Rectal smooth muscle tissue (tissue), 1 donor: ENCODE measurements around the gene BARX2.

Experiments
- H3K27ac ChIP-seq: one replicate; pipeline ENCODE4 v1.7.0; 2013; ENCODE audit warnings: low read depth, low read length, inconsistent platforms
- H3K27me3 ChIP-seq: one replicate; pipeline ENCODE4 v1.7.0; 2013; ENCODE audit warnings: low read length; ENCODE audit not compliant: control insufficient read depth, insufficient read depth
- H3K36me3 ChIP-seq: one replicate; pipeline ENCODE4 v1.7.0; 2013; ENCODE audit warnings: low read length; ENCODE audit not compliant: control insufficient read depth, insufficient read depth
- H3K4me1 ChIP-seq: one replicate; pipeline ENCODE4 v1.7.0; 2013; ENCODE audit warnings: low read length; ENCODE audit not compliant: control insufficient read depth, insufficient read depth
- H3K4me3 ChIP-seq: one replicate; pipeline ENCODE4 v1.7.0; 2013; ENCODE audit warnings: low read length
- H3K9ac ChIP-seq: one replicate; pipeline ENCODE4 v1.7.0; 2013; ENCODE audit warnings: low read length

Gene BARX2

DNA sequence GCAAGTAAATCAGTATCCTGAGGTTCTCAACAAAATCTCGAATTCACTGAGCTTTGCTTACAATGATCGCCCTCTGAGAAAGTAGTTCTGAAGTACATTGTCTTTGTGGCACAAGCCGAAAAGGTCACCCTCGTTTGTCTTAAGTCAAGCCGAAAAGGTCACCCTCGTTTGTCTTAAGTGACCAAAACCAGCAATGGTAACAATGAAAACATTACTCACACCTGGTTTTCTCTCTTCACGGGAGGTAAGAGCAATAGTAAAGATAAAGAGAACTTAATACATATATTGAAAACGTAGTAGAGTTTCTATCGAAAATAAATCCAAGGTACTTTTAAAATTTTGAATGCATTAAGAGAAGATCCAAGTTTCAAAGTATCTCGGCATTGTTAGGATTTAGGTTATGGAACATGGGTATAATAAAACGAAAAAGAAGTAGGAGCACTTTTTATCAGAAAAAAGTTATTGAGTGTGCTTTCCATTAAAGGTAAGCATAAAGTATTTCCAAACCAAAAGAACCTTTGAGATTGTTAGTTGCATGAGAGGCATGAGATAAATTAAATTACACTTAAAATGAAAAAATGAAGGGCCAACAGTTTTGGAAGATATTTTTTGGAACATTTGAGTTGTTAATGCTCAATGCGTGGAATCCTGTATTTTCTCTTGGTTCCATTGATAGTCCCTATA, 1.2 kb downstream of the BARX2 start:
- H3K27me3 ChIP-seq = peaks cover 30% of the 10 kb centered on the region
- no peaks in the 10 kb centered on the region for H3K36me3 ChIP-seq
- no peak overlapping the region for H3K9ac ChIP-seq
- no peak overlapping the region for H3K4me3 ChIP-seq
- H3K27ac ChIP-seq = no peak overlapping the region
- H3K4me1 ChIP-seq = no peaks in the 10 kb centered on the region

DNA sequence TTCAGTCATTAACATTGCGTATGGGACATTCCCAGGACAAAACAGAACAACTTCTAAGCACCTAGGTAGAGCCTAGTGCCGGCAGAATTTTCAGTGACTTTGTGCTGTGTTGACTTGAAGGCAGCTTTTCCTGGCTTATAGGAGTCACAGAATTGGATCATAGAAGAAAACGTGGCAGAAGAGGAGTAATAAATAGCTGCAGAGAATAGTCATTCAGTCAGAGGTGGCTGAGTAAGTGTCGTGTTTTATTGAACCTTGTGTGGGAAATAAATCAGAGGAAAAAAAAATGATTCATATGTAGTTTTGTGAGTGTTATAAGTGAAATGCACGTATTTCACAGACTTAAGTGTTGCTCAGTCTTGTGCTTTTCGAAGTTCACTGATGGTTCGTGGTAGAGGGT, 2.1 kb downstream of the BARX2 start:
- Histone ChIP-seq H3K27me3 (peaks cover 27% of the 10 kb centered on the region), H3K36me3 (no peaks in the 10 kb centered on the region), H3K9ac (no peak overlapping the region), H3K4me1 (no peaks in the 10 kb centered on the region), H3K4me3 (no peak overlapping the region), H3K27ac (no peak overlapping the region)

DNA sequence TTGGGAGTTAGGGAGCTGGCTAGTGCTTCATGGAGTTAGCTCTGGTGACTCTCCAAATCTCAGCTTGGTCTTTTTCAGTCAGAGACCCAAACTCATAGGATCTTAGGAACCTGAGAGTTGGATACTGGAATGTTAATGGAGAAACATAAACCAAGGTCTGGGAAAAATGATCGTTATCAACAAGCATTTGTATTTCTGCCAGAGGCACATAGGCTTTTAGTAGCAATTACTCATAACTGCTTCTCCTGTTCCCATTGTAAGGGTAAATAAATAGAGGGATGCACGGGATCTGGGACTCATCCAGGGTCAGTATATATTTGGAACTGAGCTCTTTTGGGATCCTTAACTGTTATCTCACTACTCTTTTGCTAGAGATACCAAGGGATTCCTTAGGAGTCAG, 4.8 kb downstream of the BARX2 start:
- Histone ChIP-seq H3K36me3 (no peaks in the 10 kb centered on the region), H3K27ac (no peak overlapping the region), H3K4me1 (no peaks in the 10 kb centered on the region), H3K27me3 (peaks cover 7% of the 10 kb centered on the region), H3K4me3 (no peak overlapping the region), H3K9ac (no peak overlapping the region)

DNA sequence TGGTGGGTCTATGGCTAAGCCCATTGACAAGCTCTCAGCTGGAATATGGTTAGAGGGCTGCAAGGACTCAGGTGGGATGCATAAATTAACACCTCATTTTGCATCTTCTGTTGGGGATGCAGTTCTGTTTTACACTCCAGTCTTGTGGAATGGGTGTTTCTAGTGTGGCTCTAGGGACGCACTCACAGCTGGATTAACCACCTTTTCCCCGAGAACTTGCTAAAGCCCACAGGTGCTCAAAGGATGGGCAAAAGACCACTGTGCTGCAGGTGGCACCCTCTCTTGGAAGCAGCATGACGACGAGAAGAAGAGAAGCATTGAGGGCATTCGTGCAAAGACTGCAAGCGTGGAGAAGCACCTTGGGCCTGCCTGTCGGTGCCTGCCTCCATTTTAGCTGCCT, 6.9 kb downstream of the BARX2 start:
- Histone ChIP-seq H3K9ac (no peak overlapping the region), H3K36me3 (no peaks in the 10 kb centered on the region), H3K27me3 (peaks cover 3% of the 10 kb centered on the region)

DNA sequence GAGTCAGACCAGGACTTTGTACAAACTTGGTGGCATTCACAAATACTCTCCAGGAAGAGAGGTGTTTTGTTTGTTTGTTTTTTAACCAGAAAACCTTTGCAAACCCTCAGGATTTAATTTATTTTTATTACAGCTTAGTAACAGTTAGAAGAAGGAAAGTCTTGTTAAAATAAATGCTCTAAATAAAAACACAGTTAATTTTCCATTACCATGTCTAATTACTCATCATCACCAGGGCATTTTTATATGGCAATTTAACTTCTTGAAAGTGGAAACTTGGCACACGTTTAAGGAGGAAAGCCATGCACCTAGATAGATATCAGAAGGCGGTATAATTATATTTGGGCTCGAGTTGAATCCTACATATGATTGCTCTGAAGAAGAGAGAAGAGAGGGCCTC, 7.4 kb downstream of the BARX2 start:
- Histone ChIP-seq H3K4me3 (no peak overlapping the region), H3K9ac (no peak overlapping the region), H3K4me1 (no peaks in the 10 kb centered on the region), H3K36me3 (no peaks in the 10 kb centered on the region), H3K27ac (no peak overlapping the region), H3K27me3 (peaks cover 3% of the 10 kb centered on the region)

More for the DNA sequence above, 6.9 kb downstream of the BARX2 start:
- H3K27ac ChIP-seq = no peak overlapping the region
- no peak overlapping the region for H3K4me3 ChIP-seq
- H3K4me1 ChIP-seq = no peaks in the 10 kb centered on the region

DNA sequence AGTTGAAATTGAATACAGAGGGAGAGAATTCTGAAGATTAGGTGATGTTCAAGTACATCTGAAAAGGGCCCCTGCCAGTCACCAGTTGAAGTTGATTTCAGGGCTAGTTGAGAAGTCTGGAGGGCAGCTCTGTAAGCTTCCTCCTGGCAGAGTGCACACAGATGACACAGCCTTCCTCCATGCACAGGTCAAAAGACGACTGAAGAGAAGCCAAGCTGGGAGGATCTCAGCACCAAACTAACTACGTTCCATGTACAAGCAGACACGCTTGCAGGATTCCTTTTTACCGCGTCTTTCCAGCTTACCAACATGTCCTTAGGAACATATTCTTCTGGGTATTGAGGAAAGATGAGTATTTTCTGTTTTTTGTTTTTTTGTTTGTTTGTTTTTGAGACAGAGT, 7.9 kb downstream of the BARX2 start:
- no peak overlapping the region for H3K4me3 ChIP-seq
- no peaks in the 10 kb centered on the region for H3K4me1 ChIP-seq
- H3K27ac ChIP-seq = no peak overlapping the region
- H3K9ac ChIP-seq = no peak overlapping the region
- peaks cover 3% of the 10 kb centered on the region for H3K27me3 ChIP-seq
- no peaks in the 10 kb centered on the region for H3K36me3 ChIP-seq

DNA sequence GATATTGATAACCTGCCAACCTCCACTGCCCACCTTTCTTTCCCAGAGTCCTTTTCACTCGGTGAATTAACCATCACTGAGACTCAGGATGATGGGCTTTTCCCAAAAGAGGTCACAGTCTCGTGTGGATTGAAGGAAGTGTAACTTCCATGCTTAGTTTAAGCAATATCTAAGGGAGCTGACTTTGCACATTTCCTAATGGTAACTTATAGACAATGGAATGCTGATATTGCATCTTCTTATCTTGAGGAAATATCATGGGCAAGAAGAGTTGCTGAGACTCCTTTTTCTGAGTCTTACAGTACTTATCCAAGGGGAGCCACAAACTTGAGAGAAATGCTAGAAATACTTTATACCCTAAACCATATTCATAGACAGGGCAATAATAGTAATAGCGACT, 8.8 kb downstream of the BARX2 start:
- Histone ChIP-seq H3K4me3 (no peak overlapping the region), H3K27me3 (peaks cover 3% of the 10 kb centered on the region), H3K9ac (no peak overlapping the region), H3K36me3 (no peaks in the 10 kb centered on the region), H3K27ac (no peak overlapping the region), H3K4me1 (no peaks in the 10 kb centered on the region)

DNA sequence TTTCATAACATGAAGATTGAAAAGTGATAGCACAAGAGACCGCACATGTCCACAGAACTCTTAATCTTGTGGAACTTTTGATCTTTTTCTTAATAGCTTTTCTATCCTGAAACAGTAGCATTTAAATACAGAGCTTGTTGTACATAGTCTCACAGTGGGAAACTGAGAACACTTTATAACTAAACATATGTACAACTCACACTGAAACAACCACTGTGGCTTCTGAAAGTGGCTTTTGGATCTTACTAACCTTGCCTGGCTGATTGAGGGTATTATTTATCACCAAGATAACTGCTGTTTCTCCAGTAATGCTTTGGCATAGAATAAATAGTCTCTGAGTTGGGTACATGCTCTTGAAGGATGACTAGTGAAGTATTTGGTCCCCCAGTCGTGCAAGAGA, 10.2 kb downstream of the BARX2 start:
- Histone ChIP-seq H3K27ac (no peak overlapping the region), H3K36me3 (no peaks in the 10 kb centered on the region), H3K4me1 (no peaks in the 10 kb centered on the region), H3K9ac (no peak overlapping the region), H3K27me3 (peaks cover 3% of the 10 kb centered on the region), H3K4me3 (no peak overlapping the region)

DNA sequence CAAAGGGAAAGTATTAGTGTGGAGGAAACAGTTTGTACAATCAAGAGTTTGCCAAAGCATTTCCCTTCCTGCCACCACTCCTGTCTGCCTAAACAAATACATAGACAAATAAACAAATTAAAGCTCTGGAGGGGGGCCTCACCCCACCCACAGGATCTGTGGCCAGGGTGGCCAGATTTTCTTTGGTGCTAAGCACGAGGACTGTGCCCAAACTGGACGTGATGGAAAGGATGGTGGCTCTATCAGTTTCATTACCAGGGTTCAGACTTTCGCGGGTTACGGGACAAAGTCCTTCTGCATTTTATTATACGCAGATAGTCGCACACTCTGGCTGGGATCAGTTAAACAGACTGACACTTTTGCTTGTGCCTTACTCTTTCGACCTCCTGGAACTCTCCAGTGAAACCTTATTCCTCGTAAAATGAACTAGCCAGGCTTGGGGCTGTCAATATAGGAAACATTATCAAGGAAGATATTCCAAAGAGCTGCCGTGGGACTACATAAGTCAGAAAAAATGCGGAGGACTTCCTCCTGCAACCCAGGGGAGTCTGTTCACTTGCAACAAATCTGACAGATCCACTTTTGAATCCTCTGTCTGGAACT, 11.2 kb downstream of the BARX2 start:
- Histone ChIP-seq H3K4me1 (no peaks in the 10 kb centered on the region), H3K9ac (no peak overlapping the region), H3K4me3 (no peak overlapping the region), H3K36me3 (no peaks in the 10 kb centered on the region), H3K27ac (no peak overlapping the region), H3K27me3 (peaks cover 3% of the 10 kb centered on the region)

DNA sequence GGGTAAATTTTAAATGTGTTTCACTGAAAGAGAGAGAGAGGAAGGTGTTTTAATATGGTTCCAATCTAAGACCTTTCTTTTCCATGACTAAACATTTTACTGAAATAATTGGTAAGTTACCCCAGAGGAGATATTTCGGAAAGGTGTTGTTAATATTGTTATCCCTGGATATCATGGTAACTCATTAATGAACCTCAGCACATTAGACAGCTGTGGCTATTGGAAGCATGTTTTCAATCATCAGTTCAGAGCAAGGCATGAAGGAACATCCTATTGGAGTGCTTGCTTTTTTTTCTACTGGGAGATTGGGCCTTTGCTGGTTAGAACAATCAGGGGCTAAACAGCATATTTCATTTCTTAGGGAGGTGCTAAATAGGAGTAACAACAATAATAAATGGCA, 11.8 kb downstream of the BARX2 start:
- no peaks in the 10 kb centered on the region for H3K4me1 ChIP-seq
- H3K4me3 ChIP-seq = no peak overlapping the region
- no peaks in the 10 kb centered on the region for H3K36me3 ChIP-seq
- H3K9ac ChIP-seq = no peak overlapping the region
- no peak overlapping the region for H3K27ac ChIP-seq
- peaks cover 3% of the 10 kb centered on the region for H3K27me3 ChIP-seq

DNA sequence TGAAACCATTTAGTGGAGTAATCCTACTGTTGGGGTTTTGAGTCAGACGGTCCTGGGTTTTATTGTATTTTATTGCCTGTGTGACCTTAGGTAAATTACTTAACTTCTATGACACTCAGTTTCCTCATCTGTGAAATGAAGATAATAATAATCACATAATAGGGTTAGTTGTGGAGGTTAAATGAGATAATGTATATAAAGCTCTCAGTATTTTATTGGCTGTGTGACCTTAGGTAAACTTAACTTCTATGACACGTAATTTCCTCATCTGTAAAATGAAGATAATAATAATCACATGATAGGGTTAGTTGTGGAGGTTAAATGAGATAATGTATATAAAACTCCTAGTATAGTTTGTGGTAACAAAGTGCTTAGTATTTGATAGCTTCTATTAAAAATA, 13.2 kb downstream of the BARX2 start:
- H3K27me3 ChIP-seq = no peaks in the 10 kb centered on the region
- H3K36me3 ChIP-seq = no peaks in the 10 kb centered on the region
- H3K4me3 ChIP-seq = no peak overlapping the region
- H3K4me1 ChIP-seq = no peaks in the 10 kb centered on the region
- H3K27ac ChIP-seq = no peak overlapping the region
- H3K9ac ChIP-seq = no peak overlapping the region

DNA sequence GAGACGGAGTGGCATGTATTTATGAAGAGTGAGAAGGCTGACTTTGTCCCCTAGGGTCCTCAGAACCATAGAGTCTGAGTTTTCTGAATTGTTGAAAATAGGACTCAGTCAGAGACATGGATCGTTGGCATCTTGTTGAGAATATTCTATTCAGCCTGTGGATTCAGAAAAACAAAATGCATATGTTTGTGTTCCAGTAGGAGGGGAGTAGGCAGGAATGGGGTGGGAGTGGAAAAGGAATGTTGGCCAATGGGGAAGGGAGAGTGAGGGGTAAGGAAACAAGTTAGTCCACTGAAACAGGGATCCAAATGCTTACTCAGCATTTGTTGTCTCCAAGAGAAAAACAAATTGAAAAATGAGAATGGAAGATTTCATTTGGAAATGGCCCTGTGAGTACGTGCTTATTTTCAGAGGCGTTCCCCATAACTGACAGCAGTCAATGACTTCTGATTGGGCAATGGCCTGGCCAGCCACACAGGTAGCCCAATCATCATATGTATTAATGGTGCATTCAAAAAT, 14.7 kb downstream of the BARX2 start:
- Histone ChIP-seq H3K4me1 (no peaks in the 10 kb centered on the region), H3K36me3 (no peaks in the 10 kb centered on the region), H3K27me3 (no peaks in the 10 kb centered on the region), H3K27ac (no peak overlapping the region), H3K4me3 (no peak overlapping the region), H3K9ac (no peak overlapping the region)

DNA sequence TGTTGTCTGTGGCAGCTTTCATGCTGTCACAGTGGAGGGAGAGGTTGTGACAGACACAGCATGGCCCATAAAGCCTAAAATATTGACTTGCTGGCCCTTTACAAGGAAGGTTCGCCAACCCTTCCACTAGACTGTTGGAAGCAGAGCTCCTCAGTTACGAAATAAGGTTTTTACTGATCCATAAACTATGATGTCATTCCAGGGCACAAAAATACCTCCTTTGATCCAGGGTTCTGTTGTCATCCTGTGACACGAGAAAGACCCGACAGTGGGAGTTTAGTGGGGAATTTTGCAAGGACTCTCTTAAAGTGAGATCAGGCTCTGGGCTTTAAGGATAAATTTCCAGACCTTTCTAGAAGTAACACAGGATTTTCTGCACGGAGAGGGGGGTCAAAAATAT, 15.7 kb downstream of the BARX2 start:
- H3K4me1 ChIP-seq = no peaks in the 10 kb centered on the region
- H3K27ac ChIP-seq = no peak overlapping the region
- no peak overlapping the region for H3K4me3 ChIP-seq
- no peak overlapping the region for H3K9ac ChIP-seq
- H3K27me3 ChIP-seq = no peaks in the 10 kb centered on the region
- H3K36me3 ChIP-seq = no peaks in the 10 kb centered on the region
